Upper lobe of right lung (tissue), 1 donor: Measurements from ENCODE around the gene SEC22A. TPM values are rescaled to one million over a fixed set of nuclear protein-coding genes. Genes with fewer than 3 reads are reported as not detected.
A peak's percentile ranks its signal among the peaks of the same experiment; 100 is the strongest.

ENCODE experiments used
- ATAC-seq: fragments of 200-7000 bp; cut with Tn5 transposase; one replicate; pipeline ENCODE4 v1.9.1; 2020; ENCODE audit warnings: mild to moderate bottlenecking, moderate library complexity
- DNase-seq: peaks from one replicate; pipeline ENCODE4 v3.0.0-alpha.2; 2020
- H3K27ac ChIP-seq: fragments of 200-600 bp; one replicate; pipeline ENCODE4 v1.8.0; 2022
- H3K27me3 ChIP-seq: fragments of 200-600 bp; one replicate; pipeline ENCODE4 v1.8.0; 2022; ENCODE audit warnings: mild to moderate bottlenecking
- H3K36me3 ChIP-seq: fragments of 200-600 bp; one replicate; pipeline ENCODE4 v1.8.0; 2022
- H3K4me1 ChIP-seq: fragments of 200-600 bp; one replicate; pipeline ENCODE4 v1.8.0; 2022
- H3K4me3 ChIP-seq: fragments of 200-600 bp; one replicate; pipeline ENCODE4 v1.8.0; 2022; ENCODE audit warnings: mild to moderate bottlenecking
- H3K9me3 ChIP-seq: fragments of 200-600 bp; one replicate; pipeline ENCODE4 v1.8.0; 2022
- intact Hi-C: fragments of 100-400 bp; cut with DNase I; formaldehyde crosslinking; loops from one replicate; pipeline ENCODE4 v1.11.0; 2022
- total RNA-seq: library from RNA; stranded (reverse); fragmentation: NEBNext Ultra II Directional; extraction: Animal tissue kit (Norgen Biotek cat#: 25700); gene quantifications from one replicate; pipeline ENCODE4 v1.2.1, GENCODE V29; 2021
- TF ChIP-seq, protein P1 (sequence below): fragments of 200-600 bp; IDR thresholded peaks from one replicate; pipeline ENCODE4 v1.8.0; 2022; ENCODE audit warnings: antibody characterized with exemption
- donor health status: DM: no; HTN: yes; CAD: no; lungs with severe emphysema.

SEC22A gene
- total RNA-seq, 1 donor from 2014 or later, result 14.4 TPM

DNA sequence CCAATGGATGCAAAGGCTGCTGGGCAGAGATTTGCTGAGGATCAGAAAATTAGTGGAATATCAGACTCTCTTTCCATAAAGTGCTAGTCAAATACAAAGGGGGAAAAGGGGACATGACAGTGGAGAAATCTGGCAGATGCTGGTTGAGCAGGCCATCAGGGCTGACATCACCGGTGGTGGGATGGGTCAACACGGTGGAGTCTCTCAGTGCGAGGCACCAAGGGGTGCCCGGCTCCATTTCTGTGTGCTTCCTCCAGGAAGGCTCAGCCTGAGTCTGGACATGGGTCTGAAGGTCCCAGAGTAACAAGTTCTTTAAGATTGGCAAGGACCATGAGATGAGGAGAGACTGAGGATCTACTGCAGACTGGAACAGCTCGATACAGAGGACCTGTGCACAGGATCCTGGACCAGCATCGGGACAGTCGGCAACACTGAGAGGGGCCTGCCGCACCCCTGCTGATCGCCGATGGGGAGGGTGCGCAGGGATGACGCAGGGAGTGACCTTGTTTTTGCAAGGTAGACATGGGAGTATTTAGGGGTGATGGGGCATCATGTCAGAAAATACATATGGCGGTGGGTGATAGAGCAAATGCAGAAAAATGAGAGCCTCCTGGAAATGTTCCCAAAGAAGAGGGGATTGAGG, 92.7 kb downstream of the SEC22A start:
- DNase-seq, result no peak
- TF ChIP-seq, protein P1, sequence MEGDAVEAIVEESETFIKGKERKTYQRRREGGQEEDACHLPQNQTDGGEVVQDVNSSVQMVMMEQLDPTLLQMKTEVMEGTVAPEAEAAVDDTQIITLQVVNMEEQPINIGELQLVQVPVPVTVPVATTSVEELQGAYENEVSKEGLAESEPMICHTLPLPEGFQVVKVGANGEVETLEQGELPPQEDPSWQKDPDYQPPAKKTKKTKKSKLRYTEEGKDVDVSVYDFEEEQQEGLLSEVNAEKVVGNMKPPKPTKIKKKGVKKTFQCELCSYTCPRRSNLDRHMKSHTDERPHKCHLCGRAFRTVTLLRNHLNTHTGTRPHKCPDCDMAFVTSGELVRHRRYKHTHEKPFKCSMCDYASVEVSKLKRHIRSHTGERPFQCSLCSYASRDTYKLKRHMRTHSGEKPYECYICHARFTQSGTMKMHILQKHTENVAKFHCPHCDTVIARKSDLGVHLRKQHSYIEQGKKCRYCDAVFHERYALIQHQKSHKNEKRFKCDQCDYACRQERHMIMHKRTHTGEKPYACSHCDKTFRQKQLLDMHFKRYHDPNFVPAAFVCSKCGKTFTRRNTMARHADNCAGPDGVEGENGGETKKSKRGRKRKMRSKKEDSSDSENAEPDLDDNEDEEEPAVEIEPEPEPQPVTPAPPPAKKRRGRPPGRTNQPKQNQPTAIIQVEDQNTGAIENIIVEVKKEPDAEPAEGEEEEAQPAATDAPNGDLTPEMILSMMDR, result no peak
- H3K27me3 ChIP-seq, result no peaks in the 10 kb centered on the region
- no peaks in the 10 kb centered on the region for H3K4me1 ChIP-seq
- H3K36me3 ChIP-seq, result no peaks in the 10 kb centered on the region
- intact Hi-C loops, result no loop called here
- no peaks in the 10 kb centered on the region for H3K9me3 ChIP-seq
- H3K27ac ChIP-seq, result no peak overlapping the region
- no peak overlapping the region for H3K4me3 ChIP-seq
- no peak for ATAC-seq

DNA sequence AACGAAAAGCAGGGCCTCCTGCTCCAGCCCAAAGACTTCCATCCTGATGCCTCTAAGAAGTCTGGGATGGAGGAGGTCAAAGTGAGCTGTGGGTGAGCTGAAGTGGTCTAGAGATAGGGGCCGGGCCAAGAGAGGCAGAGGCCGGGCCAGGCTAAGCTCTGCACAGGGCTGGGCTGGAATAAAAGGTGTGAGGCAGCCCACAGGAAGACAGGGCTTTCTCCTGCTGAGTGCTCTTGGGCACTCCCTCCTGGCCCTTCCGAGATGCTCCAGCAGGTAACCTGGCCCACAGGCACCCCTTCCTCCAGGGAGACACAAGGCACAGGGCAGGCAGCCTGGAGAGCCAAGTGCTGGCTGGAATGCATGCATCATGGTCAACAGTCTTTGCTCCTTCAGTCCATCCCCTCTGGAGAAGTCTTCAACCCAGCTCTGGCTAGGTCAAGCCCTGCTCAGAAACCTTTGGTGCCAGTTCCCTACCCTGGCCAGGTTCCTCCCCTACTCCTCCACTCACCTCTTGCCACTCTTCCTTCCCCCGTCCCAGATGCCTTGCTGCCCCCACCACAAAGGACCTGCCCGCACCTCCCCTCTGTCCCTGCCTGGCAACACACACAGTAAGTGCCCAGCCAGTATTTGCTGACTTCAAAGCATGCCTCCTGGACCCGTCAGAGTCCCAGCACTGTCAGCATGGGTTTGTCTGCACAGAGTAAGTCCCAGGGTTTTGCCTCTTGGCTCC, 93.6 kb downstream of the SEC22A start:
- Histone ChIP-seq H3K27me3 (no peaks in the 10 kb centered on the region), H3K9me3 (no peaks in the 10 kb centered on the region), H3K4me1 (no peaks in the 10 kb centered on the region), H3K27ac (no peak overlapping the region), H3K36me3 (no peaks in the 10 kb centered on the region), H3K4me3 (no peak overlapping the region)
- no peak for ATAC-seq
- no peak for DNase-seq
- intact Hi-C loops, result no loop called here
- TF ChIP-seq, protein P1, result no peak

DNA sequence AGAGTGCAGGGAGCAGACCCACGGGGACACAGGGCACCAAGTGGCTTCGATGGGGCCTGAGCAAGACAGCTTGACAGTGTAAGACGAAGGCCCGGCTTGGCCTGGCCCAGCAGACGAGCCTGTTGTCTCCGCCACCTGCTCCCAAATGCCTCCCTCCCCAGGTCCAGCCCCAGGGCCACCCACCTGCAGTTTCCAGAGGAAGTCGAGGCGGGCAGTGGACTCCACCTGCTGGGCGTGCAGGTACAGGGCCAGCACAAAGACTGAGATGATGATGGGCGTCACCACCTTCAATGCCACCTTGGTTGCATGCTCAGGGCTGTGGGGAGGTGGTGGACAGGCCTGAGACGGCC, 94.1 kb downstream of the SEC22A start:
- Histone ChIP-seq H3K4me3 (no peak overlapping the region), H3K27me3 (no peaks in the 10 kb centered on the region), H3K36me3 (no peaks in the 10 kb centered on the region), H3K27ac (no peak overlapping the region), H3K9me3 (no peaks in the 10 kb centered on the region), H3K4me1 (no peaks in the 10 kb centered on the region)
- intact Hi-C loops, result no loop called here
- TF ChIP-seq, protein P1, result no peak
- ATAC-seq, result no peak
- DNase-seq, result no peak

DNA sequence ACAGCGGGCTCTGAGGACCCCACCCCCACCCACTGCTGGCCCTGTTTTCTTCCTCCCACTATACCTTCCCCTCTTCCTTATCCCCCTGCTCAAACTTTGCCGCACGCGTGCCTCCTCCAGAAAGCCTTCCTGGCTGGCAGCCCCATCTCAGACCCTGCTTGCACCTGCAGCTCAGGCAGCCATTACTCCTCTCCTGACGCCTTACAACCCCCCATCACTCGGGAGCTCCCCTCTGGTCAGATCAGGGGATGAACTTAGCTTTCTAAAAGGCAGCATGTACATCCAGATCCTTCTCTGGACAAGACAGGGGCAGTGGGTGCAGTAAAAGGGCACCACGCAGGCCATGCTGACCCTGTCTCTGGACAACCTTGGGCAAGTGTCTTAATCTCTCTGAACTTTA, 94.5 kb downstream of the SEC22A start:
- Histone ChIP-seq H3K27me3 (no peaks in the 10 kb centered on the region), H3K27ac (no peak overlapping the region), H3K4me1 (no peaks in the 10 kb centered on the region), H3K36me3 (no peaks in the 10 kb centered on the region), H3K9me3 (no peaks in the 10 kb centered on the region), H3K4me3 (no peak overlapping the region)
- ATAC-seq, result no peak
- TF ChIP-seq, protein P1, result no peak
- peak; percentile 25 for DNase-seq
- intact Hi-C loops, result no loop called here

DNA sequence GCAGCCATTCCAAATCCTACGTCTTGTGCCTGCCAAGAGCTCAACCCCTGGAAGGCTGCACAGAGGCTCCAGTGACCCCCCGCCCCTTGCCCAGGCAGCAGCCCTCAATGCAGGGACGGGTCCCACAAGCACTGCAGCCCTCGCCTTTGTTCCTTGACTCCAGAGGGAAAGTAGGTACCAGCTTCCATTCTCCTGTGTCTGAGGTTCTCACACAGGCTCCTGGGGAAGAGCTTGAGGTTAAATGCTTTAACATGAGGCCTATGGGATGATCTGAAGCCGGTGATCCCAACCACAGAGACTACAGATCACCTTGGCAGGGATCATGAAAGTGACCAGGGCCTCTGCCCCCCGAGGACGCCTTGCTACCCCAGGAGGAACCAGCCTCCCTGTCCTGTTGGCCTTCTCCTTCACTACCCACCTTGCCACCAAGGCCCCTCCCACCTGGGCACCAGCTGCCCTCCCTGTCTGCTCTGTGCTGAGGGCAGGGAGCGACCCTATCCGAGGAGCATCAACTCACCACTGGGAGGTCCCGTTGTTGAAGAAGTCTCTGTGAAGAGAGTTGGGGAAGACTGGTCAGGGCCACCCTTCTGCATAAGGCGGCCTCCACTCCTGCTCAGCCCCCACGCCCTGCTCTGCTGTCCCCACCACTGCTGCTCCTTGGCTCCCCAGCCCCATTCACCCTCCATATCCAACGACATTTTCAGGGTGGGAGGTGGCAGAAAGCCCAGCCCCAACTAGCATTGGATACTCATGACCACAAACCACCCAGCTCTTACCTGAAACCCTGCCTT, 95.3 kb downstream of the SEC22A start:
- Histone ChIP-seq H3K36me3 (no peaks in the 10 kb centered on the region), H3K4me1 (no peaks in the 10 kb centered on the region), H3K27me3 (no peaks in the 10 kb centered on the region), H3K4me3 (no peak overlapping the region), H3K9me3 (no peaks in the 10 kb centered on the region), H3K27ac (no peak overlapping the region)
- TF ChIP-seq, protein P1, result no peak
- ATAC-seq (no peak), DNase-seq (peak; percentile 52)
- intact Hi-C loops, result no loop called here
